GM12892 (cell line): ENCODE results near the gene EP300.

Experiments used
- POLR2A ChIP-seq: IDR thresholded peaks from 2 replicates; pipeline ENCODE4 v1.6.1; 2011; ENCODE audit warnings: low read depth, low read length, control low read depth
- POLR2AphosphoS5 ChIP-seq: IDR thresholded peaks from 2 replicates; pipeline ENCODE4 v1.6.1; 2011; ENCODE audit warnings: low read depth, low read length, control low read depth

DNA sequence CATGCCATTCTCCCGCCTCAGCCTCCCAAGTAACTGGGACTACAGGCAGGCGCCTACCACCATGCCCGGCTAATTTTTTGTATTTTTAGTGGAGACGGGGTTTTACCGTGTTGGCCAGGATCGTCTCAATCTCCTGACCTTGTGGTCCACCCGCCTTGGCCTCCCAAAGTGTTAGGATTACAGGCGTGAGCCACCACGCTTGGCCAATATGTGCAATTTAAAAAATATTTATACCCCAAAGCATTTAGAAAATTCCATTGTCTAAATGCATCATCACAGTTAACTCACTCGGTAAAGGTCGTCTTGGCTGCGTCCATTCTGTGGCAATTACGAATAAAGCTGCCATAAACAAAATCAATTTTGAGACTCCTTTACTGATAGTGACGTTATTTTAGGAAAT lies 36.2 kb downstream of the EP300 start:
- TF ChIP-seq POLR2A (no peak), POLR2AphosphoS5 (no peak)
